ENCODE results near the gene LMX1A. TPM values are rescaled to one million over a fixed set of nuclear protein-coding genes. Genes with fewer than 3 reads are reported as not detected.

The LMX1A gene
- total RNA-seq, 2 donors from 2014 or later: not detected

DNA sequence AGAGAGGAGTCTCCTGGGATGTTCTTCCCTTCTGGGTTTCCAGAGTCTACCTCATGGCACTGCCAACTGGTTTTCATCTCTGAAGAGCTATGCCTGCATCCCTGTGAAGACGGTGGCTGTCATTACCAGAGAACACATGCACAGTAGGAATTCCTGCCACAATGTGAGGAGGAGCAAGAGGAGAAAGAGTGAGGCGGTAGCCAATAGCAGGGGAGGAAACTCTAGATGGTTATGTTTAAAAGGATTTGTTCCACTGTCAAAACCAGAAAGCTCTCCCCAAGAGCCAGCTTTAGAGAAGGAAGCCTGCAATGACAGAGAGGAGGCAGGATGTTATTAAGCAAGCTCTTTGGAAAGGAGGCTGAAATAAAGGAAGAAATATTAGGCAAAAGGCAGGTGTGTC, 12.3 kb downstream of the LMX1A start:
- H3K9me3 ChIP-seq: no peaks in the 10 kb centered on the region
- H3K4me1 ChIP-seq: no peaks in the 10 kb centered on the region
- no peaks in the 10 kb centered on the region for H3K36me3 ChIP-seq
- H3K27me3 ChIP-seq: peaks cover 0 to 11% of the 10 kb centered on the region in 2 donors
- H3K27ac ChIP-seq: no peak overlapping the region
- no peak overlapping the region for H3K4me3 ChIP-seq
- DNase-seq (ENCODE audit: low spot score): no peak
- TF ChIP-seq CTCF (IDR thresholded peaks at IDR 0.05): no peak

GRCh38 chr1:165342587-165342986, 13.9 kb downstream of the LMX1A start:
- no peak for TF ChIP-seq CTCF (IDR thresholded peaks at IDR 0.05)
- no peaks in the 10 kb centered on the region for H3K36me3 ChIP-seq
- H3K27ac ChIP-seq: no peak overlapping the region
- no peaks in the 10 kb centered on the region for H3K4me1 ChIP-seq
- DNase-seq (ENCODE audit: low spot score): no peak
- no peaks in the 10 kb centered on the region for H3K9me3 ChIP-seq
- H3K4me3 ChIP-seq: no peak overlapping the region
- peaks cover 0 to 6% of the 10 kb centered on the region in 2 donors for H3K27me3 ChIP-seq

- Histone ChIP-seq H3K27me3 (peaks cover 0 to 6% of the 10 kb centered on the region in 2 donors), H3K4me3 (no peak overlapping the region), H3K36me3 (no peaks in the 10 kb centered on the region), H3K4me1 (no peaks in the 10 kb centered on the region), H3K9me3 (no peaks in the 10 kb centered on the region), H3K27ac (no peak overlapping the region)
- TF ChIP-seq CTCF (IDR thresholded peaks at IDR 0.05): no peak
- no peak for DNase-seq (ENCODE audit: low spot score)
These were observed 14.3 kb downstream of the LMX1A start for GRCh38 chr1:165342168-165342567.

- Histone ChIP-seq H3K4me3 (no peak overlapping the region), H3K36me3 (no peaks in the 10 kb centered on the region), H3K27me3 (no peaks in the 10 kb centered on the region), H3K4me1 (no peaks in the 10 kb centered on the region), H3K9me3 (no peaks in the 10 kb centered on the region), H3K27ac (no peak overlapping the region)
- DNase-seq (ENCODE audit: low spot score): no peak
- TF ChIP-seq CTCF (IDR thresholded peaks at IDR 0.05): no peak
These were observed 17.4 kb downstream of the LMX1A start for GRCh38 chr1:165339164-165339563.

DNA sequence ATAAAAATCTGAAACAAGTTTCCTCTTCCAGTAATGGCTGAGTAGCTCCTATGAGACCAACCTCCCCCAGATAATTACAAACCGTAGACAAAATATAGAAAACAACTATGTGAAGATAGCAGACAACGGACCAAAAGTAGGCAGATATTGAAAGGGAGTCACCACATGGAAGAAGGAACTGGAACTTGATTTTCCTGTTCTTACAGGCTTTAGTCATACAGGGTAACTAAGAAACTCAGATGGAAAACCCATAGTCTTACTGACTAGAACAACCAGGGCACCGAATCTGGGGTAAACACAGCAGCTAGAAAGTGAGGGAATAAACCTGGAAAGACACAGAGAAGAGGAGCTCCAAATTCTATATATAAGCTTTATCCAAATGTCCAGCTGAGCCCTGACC, 26.0 kb downstream of the LMX1A start:
- no peaks in the 10 kb centered on the region for H3K27me3 ChIP-seq
- TF ChIP-seq CTCF (IDR thresholded peaks at IDR 0.05): no peak

DNA sequence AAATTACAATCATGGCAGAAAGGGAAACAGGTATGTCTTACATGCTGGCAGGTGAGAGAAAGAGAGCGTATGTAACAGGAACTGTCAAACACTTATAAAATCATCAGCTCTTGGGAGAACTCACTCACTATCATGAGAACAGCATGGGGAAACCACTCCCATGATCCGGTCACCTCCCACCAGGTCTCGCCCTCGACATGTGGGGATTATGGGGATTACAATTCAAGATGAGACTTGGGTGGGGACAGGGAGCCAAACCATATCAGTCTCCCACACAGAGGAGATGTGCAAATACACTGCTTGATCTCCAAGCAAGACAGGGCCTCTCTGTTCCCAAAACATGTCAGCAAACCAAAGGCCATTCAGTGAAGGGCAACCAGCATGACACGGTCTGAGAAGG, 27.4 kb downstream of the LMX1A start:
- H3K36me3 ChIP-seq: no peaks in the 10 kb centered on the region
- peaks cover 0 to 8% of the 10 kb centered on the region in 2 donors for H3K9me3 ChIP-seq
- H3K4me1 ChIP-seq: no peaks in the 10 kb centered on the region
- no peak for DNase-seq (ENCODE audit: low spot score)
- H3K27me3 ChIP-seq: no peaks in the 10 kb centered on the region
- H3K4me3 ChIP-seq: no peak overlapping the region
- TF ChIP-seq CTCF (IDR thresholded peaks at IDR 0.05): no peak
- H3K27ac ChIP-seq: no peak overlapping the region

More for the DNA sequence above, 26.0 kb downstream of the LMX1A start:
- Histone ChIP-seq H3K9me3 (peaks cover 0 to 8% of the 10 kb centered on the region in 2 donors), H3K4me1 (no peaks in the 10 kb centered on the region), H3K36me3 (no peaks in the 10 kb centered on the region), H3K4me3 (no peak overlapping the region), H3K27ac (no peak overlapping the region)
- no peak for DNase-seq (ENCODE audit: low spot score)

Data from right atrium auricular region (tissue), 2 donors.